ENCODE data around the gene CHMP2A. TPM values are rescaled to one million over a fixed set of nuclear protein-coding genes. Genes with fewer than 3 reads are reported as not detected.

The CHMP2A gene
- total and polyA plus RNA-seq, 2 of the 13 experiments (the other 11 are each of a cell fraction or from before 2014, with no cell fraction given), result 49.7 to 55.0 TPM

- peak; percentile 21; the same call in 1 of the 2 replicates for TF ChIP-seq THRA (CRISPR knock-in tag; IDR thresholded peaks at IDR 0.05; ENCODE audit: borderline replicate concordance)
- peak; percentile 26 for TF ChIP-seq CCAR2 (optimal IDR thresholded peaks at IDR 0.05; ENCODE audit: low read depth, low read length)
- TF ChIP-seq ELF4 (CRISPR knock-in tag; IDR thresholded peaks at IDR 0.05; ENCODE audit: borderline replicate concordance), result peak; percentile 82; the same call in 1 of the 2 replicates
- TF ChIP-seq ATF4 (CRISPR knock-in tag; IDR thresholded peaks at IDR 0.05), result 0 out of 4 replicates have a peak, but pooled peaks of 1 of the 2 experiments have one; percentile 49
- no peak for TF ChIP-seq NFRKB (IDR thresholded peaks at IDR 0.05)
- no peak for TF ChIP-seq CENPBD1 (CRISPR knock-in tag; IDR thresholded peaks at IDR 0.05; ENCODE audit: borderline replicate concordance, low read depth)
- TF ChIP-seq KDM3A (CRISPR knock-in tag; IDR thresholded peaks at IDR 0.05; ENCODE audit: low read depth), result no peak
- peak; percentile 69; the same call in 1 of the 2 replicates for TF ChIP-seq ZNF414 (CRISPR knock-in tag; IDR thresholded peaks at IDR 0.05)
- TF ChIP-seq ZNF318 (CRISPR knock-in tag; IDR thresholded peaks at IDR 0.05), result 0 out of 2 replicates have a peak, but pooled peaks have one; percentile 69
- TF ChIP-seq SNRNP70 (IDR thresholded peaks at IDR 0.05; ENCODE audit: low read depth, low read length), result no peak
- no peak for TF ChIP-seq ETS1 (CRISPR knock-in tag; IDR thresholded peaks at IDR 0.05)
- peak; percentile 87 for TF ChIP-seq NFYC (CRISPR knock-in tag; IDR thresholded peaks at IDR 0.05)
- TF ChIP-seq NCOA5 (CRISPR knock-in tag; IDR thresholded peaks at IDR 0.05), result no peak
- no peak; the same call in 1 of the 2 replicates for TF ChIP-seq MED13 (CRISPR knock-in tag; IDR thresholded peaks at IDR 0.05)
- peak; percentile 54; the same call in 1 of the 2 replicates for TF ChIP-seq SP5 (CRISPR knock-in tag; IDR thresholded peaks at IDR 0.05; ENCODE audit: borderline replicate concordance, low read depth)
These were observed 18.1 kb upstream of the CHMP2A start, which contains the start of gene MZF1 (continued) for GRCh38 chr19:58572818-58573657.
